Activated CD8-positive, alpha-beta memory T cell treated with anti-CD3 and anti-CD28 coated beads, Interleukin-2, amount 50 U/mL, for 24 hours (primary cell): ENCODE results near the gene WWOX.

Experiments
- DNase-seq: peaks from one replicate; pipeline ENCODE4 v3.0.0-alpha.2; 2020; ENCODE audit errors: extremely low read depth

WWOX gene

DNA sequence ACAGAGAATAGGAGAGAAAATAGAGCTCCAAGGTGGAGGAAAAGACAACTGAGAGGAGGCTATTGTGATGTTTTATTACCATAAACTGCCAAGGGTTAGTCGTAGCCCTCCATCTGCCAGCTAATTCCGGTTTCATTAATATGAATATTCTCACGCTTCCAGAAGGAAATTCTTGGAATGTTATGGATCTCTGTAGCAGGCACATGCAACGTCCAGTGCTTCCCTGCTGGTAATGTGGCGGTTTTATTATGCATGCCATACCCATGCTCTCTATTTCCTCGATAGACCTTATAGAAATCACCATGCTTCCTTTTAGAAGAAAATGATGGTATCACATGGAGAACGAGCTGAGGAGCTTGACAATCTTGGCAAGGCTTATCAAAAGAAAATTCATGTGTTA, 1037.5 kb downstream of the WWOX start:
- no peak for DNase-seq

DNA sequence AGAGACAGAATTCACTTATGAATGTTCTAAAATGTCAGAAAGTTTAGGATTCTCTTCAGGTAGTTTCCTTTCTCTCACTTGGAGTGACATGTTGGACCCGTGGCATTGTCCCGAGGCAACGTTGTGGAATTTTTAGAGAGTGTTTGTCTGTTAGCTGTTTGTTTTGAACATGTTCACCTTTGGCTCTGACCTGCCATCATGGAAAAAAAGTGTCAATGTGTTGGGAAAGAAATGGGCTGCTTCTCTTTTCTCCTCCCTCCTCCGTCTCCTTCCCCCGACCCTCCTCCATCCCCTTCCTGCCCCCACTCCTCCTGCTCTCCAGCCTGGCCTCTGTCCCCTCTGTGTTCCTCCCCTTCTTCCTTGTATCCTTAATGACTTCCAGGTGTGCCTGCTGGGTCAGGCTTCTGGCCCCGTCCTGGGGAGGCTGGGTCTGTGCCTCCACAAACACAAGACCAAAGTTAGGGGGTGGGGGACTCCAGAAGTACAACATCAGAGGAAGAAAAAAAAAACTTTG, 1038.0 kb downstream of the WWOX start:
- no peak for DNase-seq

DNA sequence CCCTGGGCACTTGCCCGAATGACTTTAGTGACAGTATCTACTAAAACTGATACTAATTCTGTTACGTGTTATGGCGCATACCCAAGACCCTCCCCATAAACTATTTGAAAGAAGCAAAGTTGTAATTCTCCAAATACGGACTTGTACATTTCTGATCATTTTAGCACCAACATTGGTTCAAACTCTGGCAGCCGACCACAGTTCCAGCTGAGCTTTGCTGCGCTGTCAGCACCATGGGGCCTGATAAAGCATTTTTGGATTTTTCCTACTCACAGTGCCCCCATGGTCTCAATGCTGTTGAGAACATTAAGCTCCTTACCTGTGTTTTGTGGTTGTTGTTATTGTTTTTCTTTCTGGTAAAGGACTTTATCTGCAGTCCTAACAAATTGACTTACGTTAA, 1040.3 kb downstream of the WWOX start:
- no peak for DNase-seq

DNA sequence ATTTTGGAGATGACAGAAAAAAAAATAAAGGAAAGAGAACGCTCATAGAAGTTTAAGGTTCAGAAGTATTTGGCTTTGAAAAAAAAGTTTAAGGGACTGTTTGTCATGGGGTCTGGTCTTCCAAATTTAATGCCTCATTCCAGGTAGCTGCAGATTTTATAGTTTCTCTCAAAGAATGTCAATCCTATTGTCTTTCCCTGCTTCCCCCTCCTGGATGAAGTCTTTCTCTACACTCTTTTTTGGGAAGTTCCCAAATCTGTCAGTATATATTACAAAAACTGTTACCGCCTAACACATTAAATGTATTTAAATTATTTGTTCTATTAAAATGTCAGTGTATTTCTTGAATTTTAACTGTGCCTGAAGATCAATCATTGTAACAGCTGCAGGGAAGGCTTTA, 1043.6 kb downstream of the WWOX start:
- no peak for DNase-seq

DNA sequence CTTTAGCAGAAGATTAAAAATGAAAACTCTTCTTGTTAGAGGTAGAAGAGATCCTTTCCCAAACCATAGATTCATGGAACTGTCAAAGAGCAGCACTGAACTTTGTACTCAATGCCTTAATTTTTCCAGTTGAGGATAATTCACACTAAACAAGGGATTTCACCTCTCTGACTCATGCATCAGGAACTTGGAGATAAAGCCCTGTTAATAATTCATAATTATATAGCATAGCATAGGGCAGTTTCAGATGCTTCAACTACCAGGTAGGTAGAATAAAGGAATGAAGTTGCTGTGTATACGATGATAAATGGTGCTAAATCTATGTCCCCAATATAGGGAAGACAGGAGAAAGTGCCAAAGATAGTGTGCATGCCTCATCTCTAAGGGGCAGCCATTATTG, 1050.7 kb downstream of the WWOX start:
- DNase-seq = no peak

DNA sequence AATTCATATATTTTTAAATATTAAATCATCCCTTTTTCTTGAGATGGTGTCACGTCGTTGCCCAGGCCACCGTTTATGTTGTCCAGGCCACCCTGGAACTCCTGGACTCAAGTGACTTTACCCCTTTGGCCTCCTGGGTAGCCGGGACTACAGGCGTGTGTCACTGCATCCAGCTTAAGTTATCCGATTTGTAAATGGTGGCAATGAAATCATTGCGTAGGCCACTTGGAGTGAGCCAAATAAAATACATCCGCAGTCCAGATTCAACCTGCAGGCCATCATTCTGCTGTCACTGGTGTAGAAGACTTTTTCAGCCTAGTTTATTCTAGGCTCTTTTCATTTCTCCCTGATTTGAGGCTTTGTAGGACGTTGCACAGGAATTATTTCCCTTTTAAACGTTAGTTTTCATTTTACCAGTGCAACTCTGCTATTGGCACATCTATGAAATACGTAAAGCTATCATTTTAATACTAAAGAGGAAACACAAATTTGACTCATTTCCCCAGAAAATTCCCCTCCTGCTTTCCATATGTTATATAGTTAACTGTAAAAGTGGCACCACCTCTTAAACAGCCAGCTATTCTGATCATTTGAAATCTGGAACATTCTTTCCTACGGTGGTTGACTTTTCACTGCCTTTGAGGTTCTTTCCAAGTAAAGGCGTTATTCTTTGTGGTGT, 1051.3 kb downstream of the WWOX start:
- no peak for DNase-seq

DNA sequence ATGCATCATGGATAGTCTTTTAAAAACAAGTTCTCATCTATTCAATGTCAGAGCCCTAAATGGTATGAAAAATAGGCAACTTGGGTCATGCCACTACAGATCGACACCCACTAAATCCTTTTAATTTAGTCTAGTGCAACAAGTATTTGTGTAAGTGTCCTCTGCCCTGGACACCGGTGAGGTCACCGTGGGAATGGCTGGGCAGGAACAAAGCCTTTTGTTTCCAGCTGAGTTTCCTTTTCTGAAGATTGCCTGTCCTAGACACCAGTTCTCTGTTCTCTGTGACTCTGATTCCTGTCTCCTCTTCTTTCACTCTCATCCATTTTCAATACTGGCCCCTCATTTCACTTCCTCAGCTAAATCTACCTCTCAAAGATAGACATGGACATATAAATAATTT, 1054.6 kb downstream of the WWOX start:
- DNase-seq = no peak

DNA sequence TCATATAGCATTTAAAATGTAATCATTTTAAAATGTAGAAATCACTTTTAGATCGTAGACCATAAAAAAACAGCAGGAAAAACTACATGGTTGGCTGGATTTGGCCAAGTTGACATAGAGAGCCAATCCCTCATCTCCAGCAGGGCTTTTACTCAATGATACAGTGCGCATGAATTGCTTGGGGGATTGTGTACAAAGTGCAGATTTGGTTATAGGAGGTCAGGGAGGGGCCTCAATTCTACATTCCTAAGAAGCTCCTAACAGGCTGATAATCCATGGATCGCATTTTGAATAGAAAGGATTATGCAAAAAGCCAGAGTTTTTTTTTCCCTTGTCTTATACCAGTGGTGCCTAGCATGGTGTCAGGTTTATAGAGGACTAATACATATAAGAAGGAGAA, 1056.0 kb downstream of the WWOX start:
- no peak for DNase-seq

DNA sequence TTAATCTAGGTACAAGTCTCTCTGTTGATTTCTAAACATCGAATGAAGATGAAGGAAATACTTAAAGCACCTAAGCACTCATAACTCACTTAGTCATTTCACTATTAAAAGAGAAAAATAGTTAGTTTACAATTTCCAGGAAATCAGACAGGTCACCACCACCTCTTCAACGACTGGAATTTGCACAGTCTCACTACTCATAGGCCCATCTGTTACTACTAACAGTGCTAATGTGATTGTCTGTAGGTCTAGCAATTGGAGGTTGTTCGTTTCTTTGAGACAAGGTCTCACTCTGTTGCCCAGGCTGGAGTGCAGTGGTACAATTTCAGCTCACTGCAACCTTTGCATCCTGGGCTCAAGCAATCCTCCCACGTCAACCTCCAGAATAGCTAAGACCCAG, 1056.5 kb downstream of the WWOX start:
- DNase-seq = no peak

DNA sequence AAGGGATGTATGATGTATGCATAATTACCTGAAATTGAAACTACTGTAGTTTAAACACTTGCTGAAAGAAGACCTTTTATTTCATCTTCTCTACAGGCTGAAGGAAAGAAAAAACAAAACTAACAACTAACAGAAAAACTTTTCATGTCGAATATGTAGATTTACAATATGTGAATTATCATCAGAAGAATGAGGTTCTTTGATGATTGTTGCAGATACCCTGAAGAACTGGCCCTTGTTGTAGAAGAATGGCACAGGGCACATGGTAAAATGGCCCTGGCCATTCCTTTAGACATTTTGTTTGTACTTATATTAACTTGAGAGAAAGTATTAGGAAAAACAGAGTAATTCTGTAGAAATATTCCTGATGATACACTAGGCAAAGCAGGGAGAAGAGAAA, 1057.3 kb downstream of the WWOX start:
- no peak for DNase-seq

DNA sequence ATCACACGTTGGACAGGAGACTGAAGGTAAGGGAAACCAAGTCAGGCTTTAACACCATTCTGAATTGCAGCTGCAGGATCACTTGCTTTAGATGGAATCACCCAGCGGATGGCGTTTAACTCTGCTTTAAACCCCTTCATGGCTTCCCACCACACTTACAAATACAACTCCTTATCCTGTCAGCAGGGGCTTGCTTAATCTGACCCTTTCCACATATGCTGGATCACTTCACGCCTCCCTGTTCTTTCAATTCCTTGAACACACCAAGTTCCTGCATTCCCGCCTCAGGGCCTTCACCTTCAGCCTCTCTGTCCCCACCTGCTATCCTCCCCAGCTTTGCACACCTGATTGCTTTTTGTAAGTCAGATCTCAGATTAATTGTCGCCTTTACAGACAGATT, 1058.9 kb downstream of the WWOX start:
- no peak for DNase-seq

DNA sequence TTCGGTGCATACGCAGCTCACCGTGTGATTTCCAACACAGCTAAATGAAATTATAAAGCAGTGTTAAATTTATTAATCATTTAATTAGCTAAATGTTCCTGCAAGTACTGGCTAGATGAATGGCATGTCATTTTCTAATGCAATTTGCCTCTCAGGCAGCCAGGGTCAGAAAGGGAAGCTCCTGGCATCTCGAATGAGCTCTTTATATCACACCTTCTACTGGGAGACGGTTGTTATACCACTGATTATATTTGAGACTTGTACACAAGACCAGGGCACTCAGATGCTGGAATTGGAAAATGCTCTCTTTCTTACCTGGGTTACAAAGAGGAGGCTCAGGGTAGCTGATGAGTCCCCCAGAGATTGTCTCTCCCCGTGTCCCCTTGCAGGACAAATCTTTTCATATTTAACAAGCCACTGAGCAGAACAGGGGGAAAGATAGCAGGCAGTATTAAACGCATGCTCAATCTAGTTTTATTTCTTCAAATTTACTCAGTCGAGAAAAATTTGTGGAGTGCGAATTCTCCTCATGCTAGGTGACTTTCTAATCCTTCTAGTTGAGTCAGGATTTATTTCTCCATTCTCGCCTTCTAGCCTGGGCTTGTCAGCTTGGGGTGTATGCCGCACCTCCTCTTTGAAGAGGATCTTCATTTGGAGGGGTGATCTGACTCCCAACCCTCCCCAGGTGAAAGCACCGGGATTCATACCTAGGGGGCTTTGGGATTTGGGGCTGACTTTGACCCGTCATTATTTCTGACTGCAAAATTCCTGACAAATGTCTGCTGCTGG, 1060.0 kb downstream of the WWOX start:
- DNase-seq = no peak

DNA sequence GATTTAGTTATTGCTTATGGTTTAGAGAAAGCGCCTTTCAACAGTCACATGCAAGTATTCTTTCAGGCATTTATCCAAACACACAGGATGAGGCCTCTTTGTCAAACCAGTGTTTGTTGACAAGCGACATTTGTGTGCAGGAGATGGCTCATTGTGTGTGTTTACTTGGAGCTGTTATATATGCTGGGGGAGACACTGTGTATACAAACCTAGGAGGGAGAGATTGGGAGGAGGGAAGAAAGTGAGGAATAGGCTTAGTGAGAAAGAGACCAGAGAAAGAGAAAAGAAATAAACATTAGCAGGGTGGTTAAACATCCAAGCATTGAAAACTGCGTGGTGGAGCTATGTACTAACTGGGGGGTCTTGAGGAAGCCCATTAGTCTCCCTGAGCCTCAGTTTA, 1063.5 kb downstream of the WWOX start:
- DNase-seq = no peak

DNA sequence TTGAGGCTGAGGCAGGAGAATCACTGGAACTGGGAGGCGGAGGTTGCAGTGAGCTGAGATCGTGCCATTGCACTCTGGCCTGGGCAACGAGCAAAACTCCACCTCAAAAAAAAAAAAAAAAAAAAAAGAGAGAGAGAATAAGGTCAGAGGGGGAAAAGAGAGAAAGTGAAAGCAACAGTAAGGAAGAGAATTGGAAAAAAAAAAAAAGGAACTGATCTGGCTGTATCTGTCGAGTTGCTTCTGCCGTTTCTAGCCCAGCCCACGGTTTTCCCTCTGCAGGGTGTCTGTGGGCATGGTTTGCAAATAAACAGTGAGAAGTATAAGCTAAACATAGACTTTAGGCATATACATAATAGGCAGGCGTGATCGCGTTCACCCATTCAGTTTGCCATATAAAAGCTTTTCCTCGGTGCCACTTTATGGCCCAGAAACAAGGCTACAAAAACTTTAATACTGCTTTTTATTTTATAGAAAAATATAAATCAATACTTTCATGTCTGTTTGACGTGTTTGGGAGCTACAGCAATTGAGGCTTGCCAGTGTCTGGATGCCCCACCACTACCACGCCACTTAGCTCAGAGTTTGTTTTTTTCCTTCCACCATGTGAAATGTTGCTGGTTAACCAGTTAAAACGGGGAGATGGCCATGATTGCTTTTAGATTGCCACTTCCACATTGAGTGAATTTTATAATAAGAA, 1064.4 kb downstream of the WWOX start:
- DNase-seq = no peak

DNA sequence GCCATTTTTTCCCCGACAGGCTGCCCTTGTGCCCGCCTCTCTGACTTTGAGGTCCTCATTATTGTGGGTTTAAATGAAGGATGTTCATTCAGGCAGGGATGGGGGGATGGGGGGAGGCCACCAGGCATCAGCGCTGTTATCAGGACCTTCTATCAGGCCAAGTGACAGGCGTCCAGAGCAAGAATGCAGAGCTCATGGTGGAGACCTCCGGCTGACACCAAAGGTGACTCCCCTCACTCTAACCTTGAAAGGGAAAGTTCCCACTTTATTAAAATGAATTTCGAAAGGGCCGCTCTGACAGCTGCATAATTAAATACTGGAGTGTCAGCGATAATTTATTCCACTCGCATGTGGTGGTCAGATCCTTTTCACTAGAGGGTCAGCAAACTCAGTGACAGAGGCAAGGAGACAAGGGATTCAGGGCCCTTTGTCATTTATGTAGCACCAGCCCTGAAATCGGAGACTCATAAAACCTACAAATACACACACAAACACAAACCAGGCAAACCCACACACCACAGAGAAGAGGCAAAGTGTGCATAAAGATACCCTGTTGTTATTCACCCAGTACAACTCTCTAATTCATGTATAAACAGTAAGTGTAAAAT, 1065.0 kb downstream of the WWOX start:
- no peak for DNase-seq

DNA sequence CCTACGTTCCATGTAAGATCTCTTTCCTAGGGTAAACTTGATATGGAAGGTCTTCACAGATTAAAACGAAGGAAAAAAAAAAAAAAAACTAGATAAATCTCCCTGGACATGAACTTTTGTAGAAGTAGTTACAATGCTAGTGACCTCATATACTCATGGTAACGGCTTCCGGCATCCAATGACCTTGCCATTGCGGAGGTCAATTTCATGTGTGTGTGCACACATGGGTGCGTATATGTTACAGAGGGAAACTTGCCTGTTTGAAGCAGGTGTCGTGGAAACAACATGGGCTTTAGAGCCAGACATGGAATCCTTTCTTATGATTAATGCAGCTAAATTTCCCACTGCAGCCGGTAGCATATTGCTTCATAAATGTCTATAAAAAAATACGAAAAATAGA, 1065.6 kb downstream of the WWOX start:
- DNase-seq = no peak

DNA sequence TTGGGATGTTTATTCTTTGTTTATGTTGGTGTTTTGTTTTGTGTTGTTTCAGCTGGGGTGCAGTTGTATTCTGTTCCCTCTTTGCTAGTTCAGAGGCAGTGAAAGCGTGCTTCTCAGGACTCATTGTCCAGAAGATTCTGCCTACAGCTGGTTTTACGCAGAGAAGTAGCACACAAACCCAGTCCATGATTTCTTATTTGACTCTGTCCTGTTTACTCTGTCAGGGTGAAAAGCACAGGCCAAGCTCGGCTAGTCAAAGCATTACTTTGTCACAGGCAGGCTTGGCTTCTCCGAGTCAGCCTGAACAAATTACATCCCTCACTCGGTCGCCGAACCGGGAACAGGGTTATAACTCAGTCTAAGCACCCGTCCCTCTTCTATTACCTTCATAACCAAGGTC, 1066.1 kb downstream of the WWOX start:
- DNase-seq = no peak

DNA sequence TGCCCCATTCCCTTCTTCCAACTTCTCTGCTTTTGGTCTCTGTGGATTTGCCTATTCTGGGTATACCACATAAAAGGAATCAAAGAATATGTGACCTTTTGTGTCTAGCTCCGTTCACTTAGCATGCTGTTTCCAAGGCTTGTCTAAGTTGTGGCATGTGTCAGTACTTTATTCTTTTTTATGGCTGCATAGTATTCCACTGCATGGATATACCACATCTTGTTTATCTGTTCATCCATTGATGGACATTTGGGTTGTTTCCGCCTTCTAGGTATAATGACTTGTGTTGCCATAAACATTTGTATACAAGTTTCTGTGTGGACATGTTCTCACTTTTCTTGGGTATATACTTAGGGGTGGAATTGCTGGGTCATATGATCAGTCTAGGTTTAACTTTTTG, 1068.4 kb downstream of the WWOX start:
- no peak for DNase-seq

DNA sequence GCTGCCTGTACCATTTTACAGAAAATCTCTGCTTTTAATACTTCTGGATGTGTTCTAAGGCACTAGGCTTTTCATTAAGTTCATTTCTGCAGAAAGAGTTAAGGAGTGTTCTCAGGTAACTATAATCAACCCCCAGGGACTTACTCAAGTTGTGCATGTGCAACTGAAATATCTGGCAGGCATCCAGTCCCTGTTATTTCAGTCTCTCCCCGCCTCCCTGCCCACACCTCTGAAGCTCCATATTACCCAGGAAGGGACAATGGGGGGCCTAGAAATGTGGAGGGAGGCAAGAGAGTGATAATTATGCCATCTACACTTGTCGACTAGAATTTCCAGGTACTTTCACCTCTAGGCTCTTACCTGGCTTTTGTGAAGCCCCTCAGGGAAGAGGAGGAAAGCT, 1068.9 kb downstream of the WWOX start:
- no peak for DNase-seq

DNA sequence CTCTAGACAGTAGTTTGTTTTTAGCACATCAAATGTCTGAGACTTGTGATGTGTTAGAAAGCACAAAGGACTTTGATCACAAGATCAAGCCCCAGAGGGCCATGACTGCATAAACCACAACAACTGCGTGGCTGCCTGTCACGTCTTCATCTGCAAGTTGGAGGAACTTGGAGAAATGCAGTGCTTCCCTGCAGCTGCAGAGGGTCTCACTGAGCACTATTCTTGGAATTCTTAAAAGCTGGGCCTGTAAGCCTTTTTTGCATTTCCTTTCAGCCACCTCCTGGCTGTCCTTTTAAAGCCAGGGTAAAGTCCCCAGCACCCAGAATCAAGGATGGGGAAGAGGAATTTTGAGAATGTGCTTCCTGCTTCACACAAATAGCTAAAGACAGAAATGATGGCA, 1069.8 kb downstream of the WWOX start:
- no peak for DNase-seq

DNA sequence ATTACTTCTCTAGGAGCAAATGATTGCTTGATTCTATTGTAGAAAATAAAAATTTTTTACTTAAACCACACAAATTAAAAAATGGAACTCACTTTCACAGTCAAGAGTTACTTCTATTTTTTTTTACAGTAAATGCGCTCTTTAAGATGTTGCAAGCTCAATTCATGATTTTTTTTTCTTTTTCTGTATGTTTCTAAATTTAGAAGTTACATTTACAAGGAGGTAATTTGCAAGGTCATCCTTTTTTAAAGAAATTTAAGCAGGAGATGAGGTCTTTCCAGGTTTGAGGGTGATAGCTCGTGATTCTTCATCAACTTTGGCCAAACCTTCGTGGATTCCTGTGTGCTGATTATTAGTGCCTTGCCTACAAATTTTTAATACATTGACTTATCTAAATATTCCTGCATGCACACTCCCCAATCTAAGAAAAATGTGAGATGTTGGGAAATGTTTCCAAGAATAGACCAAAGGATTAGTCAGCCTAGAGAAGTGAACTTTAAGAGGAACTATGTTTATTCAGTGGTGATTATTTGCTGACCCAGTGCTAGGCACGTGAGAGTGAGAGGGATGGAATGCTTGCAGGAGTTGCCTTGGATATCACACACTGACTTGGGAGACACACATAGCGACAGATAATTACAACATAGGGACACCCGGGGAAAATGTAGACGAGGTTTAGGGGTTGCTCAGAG, 1071.2 kb downstream of the WWOX start:
- DNase-seq = no peak

DNA sequence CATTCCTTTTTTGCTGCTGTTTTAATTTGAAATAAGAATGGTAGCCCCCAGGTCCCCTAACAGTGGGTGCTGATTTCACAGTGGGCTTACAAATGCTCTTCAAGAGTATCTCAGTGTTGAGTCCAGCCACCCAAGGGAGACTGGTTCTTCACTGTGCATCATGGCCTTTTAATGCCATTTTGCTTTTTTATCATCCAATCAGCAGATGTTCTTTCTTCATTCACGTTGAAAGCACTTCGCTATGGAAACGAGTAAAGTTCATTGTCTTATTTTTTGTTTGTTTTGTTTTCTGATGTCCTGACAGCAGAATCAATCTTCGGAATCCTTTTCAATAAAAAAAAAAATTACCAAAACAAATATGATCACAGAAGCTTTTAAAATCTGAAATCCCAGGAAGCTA, 1072.0 kb downstream of the WWOX start:
- DNase-seq = no peak
